OCI-M1 (cell line): ENCODE data around the gene ERC2.

ENCODE experiments used
- DNase-seq: peaks from one replicate; lab custom pipeline; 2025; lab: John Stamatoyannopoulos, UW

The ERC2 gene

DNA sequence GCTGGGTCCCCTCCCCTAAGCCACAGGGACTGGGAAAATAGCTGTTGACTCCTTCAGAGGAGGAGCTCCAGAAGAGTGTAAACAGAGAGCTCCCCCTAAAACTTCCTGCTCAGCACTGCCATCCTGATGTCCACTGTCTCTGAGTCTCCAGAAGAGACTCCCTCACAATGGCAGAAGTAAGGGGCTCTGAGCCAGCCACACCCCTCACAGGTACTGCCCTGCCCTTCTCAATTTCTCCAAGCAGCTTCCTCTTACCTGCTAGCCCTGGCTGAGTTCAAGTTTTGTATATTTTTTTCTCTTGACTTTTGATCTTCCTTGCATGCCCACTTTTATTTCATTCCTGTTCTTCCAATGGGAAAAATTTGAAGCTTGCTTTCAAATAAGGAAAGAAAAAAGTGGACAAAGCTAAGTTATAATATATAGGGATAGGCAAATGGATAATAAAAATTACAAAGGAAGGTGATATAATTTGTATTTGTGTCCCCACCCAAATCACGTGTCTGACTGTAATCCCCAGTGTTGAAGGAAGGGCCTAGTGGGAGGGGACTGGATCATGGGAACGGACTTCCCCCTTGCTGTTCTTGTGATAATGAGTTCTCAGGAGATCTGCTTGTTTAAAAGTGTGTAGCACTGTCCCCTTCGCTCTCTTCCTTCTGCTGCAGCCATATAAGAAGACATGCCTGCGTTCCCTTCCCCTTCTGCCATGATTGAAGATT, 539.0 kb downstream of the ERC2 start:
- DNase-seq: no peak

DNA sequence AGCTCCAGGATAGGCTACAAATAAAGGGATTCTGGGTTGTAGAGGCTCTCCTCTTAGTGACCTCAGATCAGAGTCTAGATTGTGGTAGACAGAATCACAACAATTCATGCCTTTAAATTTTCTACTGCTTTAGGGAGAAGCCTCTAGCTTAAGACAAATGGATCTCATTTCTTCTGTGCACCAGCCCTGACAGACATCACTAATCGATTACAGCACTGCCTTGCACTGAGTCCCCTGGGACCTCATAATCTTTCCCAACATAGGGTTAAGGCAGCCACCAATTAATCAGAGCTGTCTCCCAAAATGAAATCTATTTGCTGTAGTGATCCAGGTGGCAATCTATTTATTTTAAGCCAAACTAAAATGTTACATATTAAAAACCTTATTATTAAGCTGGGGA, 544.6 kb downstream of the ERC2 start:
- no peak for DNase-seq

DNA sequence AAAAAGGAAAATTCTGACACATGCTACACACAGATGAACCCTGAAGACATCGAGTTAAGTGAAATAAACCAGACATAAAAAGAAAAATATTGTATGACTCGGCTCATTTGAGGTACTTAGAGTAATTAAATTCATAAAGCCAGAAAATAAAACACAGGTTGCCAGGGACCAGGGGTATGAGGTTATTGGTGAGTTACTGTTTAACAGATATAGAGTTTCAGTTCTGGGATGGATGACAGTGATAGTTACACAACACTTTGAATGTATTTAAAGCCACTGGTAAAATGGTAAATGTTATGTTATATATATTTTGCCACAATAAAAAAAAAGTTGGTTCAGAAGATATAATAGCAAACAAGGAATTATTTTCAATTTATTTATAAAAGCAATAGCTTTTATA, 545.1 kb downstream of the ERC2 start:
- no peak for DNase-seq

DNA sequence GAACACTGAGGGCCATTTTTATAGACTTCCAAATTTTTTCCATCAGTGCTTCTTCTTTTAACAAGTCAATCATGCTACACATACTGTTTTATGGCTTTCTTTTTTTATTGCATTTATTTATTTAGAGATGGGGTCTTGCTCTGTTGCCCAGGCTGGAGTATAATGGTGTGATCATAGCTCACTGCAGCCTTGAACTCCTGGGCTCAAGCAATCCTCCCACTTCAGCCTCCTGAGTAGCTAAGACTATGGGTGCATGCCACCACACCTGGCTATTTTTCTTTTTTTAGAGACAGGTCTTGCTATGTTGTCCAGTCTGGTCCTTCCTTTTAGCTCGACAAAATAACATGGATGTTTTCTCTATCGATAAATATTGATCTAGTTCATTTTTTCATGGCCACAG, 555.4 kb downstream of the ERC2 start:
- no peak for DNase-seq

DNA sequence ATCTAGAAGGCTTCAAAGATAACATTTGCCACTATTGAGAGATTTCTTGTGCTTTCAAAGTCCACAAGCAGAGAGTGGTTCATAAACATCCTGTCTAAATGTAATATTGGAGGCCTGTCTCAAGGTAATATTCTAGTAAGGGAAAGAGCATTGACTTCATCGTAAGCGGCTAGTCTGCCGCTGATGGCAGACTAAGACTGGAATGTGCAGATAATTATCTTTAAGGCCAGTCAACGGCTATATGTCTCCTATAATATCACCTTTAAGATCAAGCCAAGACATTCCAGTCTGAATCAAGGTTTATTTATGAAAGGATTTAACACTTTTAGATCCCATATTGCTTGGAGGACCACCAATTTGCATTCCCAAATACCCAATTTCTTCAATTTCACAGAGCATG, 557.0 kb downstream of the ERC2 start:
- no peak for DNase-seq

DNA sequence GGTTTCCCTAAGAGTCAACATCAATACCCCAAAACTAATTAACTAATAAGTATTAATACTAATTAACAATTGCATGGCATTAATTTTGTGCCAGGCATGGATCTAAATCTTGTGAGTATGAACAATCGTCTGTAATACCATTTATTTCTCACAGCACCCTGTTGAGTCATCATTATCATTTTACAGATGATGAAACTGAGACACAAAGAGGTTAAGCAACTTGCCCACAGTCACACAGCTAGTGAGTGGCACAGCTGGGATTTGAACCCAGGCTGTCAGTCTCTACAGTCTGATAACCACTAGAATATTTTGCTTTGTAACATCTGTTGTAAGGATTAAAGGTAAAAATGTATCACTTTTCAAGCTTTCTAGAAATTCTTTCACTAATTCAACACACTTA, 557.7 kb downstream of the ERC2 start:
- DNase-seq: no peak

DNA sequence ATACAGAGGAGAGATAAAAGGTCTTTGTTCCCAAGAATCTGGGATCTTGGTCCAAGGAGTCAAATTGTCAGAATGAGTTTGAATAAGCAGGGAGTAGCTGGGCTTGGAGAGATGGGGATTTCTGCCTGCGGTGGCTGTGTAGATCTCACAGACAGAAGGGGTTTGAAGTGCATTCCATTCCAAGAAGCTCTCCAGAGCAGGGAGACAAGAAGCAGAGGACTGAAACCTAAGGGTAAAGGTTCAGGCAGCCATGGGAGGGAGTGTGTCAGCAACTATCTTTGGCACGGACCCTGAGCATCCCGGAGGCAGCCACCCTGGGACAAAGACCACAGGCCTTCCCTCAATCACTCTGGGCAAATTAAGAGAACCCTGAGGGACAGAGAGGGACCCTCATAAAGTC, 558.9 kb downstream of the ERC2 start:
- no peak for DNase-seq

DNA sequence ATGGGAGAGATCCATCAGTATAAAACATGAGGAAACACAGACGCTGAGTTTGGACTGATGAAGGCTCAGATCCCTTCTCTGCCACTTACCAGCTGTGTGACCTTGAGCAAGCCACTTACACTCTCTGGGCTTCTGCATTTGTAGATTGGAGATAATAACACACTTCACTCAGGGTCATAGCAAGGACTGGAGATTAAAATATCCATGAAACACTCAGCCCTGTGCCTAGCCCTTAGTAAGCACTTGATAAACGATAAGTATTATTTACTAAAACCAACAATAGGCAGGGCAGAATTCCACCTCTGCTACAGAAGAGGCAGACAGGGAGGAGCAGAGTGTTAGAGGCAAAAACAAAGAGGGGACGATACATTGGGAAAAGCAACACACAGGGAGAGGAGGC, 560.7 kb downstream of the ERC2 start:
- no peak for DNase-seq

DNA sequence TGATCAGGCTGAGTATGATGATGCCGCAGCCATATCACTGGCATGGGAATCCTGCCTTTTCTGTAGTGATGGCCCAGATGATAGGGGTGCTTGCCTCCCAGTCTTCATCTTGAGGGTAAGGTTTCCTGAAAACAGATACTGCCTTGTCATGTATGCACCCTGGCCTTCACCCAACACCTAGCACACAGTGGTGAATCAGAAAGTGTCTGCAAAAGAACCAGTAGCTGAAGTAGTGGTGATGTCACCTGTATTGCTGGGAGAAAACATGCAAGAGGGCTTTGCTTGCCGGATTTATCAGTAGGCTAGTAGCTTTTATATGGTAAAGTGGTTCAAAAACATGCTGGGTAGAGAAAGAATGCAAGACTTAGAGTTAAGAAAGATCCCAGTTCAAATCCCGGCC, 561.4 kb downstream of the ERC2 start:
- DNase-seq: no peak

DNA sequence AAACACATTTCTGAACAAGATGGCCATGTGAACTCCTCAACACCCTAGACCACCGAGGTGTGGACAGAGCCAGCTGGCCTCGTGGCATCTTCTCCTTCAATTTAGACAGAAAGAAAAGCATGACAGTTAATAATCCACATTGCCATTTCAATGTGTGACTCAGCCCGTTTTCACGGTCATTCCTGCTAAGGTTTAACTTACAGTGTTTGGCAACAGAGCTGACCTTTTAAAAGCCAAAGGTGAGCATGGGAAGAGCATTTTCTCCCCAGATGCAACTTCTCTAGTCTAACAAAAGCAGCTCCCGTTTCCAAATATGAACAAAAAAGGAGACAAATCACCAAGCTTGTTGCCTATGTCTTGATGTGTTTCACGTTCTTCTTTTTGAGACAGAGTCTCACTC, 563.6 kb downstream of the ERC2 start:
- no peak for DNase-seq

DNA sequence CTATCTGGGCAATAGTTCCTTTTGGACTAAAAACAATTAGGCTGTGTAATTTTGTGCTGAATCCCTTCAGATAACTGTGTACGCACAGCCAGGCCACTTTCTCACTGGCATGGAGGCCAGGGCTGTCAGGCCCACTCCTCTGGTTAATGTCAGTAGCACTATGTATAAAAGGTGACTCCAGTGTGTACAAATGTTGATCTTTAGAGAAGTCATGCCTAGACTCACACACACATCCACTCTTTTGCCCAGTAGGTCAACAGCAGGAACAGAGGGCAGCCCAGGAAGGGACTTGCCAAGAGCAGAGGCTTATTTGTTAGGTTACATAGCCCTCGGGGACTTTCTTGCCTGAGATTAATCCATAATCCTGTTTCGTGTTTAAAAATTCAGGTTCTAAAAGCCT, 564.6 kb downstream of the ERC2 start:
- DNase-seq: no peak

DNA sequence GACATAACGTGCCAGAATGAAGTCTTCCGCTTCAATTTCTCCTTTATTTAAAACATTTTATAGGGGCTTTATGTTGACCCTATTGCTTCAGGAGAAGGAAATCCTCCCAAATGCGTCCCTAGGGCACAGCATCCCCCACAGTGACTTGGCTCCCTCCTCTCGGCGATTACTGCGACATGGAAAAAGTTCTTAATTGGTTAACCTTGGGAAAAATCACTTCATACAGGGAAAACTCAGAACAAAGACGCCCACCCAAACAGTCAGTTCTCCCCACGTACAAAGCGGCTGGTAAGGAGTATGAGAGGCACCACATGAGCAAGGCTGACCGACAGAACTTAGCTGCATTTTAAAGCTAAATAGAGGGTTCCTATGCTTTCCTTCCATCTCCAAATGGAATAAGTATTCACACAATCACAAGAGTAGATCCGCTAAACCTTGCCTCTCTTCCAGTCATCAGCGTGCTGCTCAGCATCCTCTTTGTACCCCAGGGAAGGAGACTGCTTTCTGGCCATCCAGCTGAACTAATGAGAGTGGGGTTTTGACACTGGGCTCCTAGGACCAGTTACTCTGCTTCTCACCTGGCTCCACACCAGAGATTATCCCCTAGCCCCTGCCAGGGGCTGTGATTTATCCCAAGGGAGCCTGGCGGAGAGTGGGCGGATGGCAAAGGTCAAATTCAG, 565.9 kb downstream of the ERC2 start:
- DNase-seq: no peak

DNA sequence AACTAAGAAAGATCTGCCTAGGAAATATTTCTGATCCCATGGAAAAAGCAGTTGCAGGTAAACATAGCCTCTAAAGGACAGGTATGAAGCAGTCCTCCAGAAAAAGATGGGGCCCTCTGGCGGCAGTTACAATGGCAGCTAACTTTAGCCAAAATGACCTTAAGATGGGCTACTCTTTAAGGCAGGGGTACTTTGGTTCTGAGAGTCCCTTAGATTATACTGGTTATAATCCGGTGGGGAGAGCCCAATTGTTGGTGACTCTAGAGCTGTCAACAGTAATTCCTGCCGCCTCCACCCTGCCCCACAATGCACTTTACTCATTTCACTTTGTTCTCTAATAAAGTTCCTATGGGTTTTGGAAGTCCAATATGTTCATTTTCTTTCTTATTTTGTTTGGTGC, 568.4 kb downstream of the ERC2 start:
- peak; percentile 8 for DNase-seq

DNA sequence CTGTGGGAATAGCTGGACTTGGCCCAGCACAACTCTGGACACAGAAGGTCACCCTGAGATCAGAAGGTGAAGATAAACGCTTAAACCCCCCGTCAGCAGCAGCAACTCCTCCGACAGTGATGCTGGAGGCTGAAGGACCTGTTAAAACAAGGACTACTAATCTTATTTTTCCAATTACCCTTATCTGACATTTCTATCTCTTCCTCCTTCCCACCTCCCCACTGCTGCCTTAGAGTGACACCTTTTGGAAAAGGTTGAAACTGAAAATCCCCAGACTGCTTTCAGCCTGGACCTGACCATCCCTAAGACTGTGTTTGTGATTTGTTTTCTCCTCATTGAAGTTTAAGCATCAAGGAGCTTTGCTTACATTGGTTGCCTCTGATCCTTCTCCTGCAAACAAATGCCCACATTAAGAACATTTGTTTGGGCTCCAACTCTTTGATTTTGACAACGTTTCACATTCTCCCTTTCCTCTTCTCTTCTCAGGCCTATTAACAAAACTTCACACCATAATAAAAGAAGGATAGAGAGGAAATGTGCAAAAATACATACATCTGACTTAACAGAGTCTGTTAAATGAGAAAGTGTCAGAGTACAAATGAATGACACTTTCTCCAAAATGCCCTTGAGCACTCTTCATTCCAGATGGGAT, 570.6 kb downstream of the ERC2 start:
- DNase-seq: no peak

DNA sequence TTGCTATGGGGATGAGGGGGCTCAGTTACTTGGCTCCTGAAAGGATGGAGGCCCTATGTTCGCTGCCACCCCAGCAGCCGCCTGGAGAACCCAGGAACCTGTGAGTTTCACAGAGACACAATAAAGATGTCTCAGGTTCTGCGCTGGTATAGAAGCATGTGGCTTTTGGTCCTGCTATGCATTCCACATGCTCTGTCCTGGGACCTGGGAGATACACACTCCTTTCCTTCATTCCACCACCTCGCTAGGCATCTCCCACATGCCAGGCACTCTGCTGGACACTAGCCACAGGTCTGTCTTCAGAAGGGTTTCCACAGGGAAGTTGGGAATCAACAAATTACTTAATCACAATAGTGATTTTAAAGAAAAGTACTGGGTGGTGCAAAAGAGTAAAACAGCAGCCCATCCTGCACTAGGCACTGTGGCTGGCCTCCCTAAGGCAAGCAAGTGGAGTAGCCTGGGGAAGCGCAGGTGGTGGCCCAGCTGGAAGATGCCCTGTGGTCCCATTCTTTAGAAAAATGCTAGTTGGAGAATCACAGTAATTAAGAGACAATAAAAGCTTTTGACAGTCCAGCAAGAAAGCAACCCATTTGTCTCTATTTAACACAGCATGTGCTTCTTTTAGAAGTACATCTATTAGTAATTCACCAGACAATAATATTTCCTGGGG, 572.2 kb downstream of the ERC2 start:
- DNase-seq: no peak

DNA sequence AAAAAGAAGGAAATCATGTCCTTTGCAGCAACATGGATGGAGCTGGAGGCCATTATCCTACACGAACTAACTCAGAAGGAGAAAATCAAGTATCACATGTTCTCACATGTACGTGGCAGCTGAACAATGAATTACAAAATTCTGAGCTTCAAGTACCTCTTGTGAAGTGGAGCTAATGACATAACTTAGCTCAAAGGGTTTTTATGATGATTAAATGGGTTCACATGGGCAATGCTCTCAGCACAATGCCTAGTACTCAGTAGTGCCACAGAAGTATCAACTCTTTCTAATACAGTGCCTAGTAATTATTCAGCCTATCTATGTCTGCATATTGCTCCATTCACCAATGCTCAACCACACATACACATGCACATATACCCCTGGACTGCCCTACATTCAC, 573.7 kb downstream of the ERC2 start:
- DNase-seq: no peak

DNA sequence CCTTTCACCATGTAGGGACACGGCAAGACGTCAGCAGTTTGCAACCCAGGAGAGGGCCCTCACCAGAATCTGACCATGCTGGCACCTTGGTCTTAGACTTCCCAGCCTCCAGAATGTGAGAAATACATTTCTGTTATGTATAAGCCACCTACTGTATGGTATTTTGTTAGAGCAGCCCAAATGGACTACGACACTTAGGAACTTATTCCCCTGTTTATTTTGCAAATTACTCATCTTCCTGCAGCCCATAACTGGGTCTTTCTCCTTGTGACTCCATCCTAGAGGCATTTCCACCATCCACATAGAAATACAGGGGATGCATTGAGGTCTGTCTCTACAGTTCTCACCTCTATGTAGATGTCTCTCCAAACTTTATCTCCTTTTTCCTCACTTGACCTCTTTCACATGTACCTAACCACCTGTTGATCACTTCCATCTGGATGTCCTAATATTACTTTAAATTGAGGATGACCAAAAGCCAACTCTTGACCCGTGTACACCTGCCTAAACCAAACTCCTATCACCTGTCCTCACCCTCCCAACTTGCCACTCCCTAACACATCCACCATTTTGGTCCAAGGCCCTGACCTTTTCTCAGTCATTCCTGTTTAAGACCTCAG, 575.1 kb downstream of the ERC2 start:
- no peak for DNase-seq

DNA sequence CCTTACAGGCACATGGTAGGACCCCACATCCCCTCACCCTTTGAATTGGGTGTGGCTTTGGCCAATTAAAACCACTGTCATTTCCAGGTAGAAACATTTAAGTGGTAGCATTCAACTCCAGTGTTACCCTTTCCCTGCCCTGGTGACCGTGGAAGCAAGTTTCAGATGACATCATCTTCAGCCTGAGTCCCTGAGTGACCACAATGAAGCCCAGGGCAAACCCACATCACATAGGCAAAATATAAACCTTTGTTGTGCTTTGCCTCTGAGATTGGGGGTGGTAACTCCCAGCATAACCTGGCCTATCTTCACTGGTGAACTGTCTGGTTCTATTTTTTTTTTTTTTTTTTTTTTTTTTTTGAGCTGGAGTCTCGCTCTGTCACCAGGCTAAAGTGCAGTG, 577.2 kb downstream of the ERC2 start:
- DNase-seq: no peak

DNA sequence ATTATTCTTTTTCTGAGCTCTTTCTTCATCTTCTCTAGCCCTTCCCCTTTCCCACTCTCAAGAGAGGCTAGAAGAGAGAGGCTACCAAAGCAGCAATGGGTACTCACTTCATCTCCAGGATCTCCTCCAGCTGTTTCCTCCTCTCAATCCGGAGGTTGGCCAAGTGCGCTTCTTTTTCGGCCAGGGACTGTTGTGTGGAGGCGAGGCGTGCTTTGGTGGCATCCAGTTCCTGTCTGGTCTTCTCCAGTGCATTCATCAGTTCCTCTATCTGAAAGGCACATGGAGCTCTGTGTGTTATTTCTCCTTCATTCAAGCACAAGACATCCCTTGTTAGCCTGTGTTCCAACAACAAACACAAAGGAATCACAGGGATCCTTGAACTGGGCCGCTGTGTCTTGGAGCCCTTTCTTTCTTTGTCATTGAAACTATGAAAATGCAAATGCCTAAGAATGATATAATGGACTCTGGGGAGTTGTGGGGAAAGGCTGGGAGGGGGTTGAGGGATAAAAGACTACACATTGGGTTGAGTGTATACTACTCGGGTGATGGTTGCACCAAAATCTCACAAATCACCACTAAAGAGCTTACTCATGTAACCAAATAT, 579.9 kb downstream of the ERC2 start:
- no peak for DNase-seq

DNA sequence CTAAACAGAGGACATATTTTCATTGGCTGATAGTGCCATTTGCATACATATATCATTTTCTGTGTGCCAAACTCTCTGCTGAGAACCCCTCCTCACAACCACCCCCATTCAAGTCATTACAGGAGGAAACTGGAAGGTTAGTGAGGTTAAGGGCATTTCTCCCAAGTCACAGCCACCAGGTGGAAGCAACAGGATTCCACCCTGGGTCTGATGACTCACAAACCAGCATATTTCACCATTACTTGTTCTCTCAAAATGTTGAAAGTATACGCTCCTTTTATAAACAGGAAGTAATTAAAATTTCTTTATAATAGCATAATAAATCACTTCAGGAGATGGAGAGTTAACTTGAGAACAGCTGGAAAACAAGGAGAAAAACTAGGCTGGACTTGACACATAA, 582.5 kb downstream of the ERC2 start:
- no peak for DNase-seq

DNA sequence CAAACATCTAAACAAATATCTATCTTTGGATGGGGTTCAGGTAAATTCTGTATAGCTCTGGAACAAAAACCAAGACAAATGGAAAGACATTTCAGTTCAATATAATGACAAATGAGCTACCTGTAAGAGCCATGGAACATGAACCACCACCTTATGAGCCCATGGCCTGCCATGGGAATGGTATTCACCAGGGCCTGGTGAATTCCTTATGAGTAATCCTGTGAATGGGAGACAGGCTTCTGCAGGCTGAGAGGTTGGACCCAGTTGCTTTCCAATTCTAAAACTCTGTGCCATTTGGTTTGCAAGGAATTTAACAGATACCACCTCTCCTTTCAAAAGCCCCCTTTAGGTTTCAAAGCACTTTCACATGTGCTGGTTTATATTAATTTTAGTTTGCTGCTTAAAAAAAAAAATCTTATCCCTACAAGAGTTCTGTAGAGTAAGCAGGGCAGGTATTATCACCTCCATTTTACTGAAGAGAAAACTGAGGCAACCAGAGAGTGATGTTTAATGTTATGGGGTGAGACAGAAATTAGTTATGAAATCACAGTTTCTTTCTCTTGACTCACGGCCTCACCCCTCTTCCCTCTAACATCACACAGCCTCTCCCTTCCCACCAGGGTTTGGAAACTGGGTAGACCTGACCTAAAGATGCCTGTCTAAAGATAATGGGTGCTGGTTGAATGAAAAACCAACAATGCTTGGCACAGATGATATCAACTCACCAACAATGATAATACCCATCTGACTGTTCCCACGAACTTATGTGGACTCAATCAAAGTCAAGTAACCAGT, 583.6 kb downstream of the ERC2 start:
- DNase-seq: no peak
